GM21619 (cell line): Measurements from ENCODE around the gene TSSK2.

Experiments used
- ATAC-seq: cut with Tn5 transposase; IDR thresholded peaks from one replicate; pipeline ENCODE4 v1.9.1; 2021; ENCODE audit not compliant: unreplicated experiment

TSSK2 gene

DNA sequence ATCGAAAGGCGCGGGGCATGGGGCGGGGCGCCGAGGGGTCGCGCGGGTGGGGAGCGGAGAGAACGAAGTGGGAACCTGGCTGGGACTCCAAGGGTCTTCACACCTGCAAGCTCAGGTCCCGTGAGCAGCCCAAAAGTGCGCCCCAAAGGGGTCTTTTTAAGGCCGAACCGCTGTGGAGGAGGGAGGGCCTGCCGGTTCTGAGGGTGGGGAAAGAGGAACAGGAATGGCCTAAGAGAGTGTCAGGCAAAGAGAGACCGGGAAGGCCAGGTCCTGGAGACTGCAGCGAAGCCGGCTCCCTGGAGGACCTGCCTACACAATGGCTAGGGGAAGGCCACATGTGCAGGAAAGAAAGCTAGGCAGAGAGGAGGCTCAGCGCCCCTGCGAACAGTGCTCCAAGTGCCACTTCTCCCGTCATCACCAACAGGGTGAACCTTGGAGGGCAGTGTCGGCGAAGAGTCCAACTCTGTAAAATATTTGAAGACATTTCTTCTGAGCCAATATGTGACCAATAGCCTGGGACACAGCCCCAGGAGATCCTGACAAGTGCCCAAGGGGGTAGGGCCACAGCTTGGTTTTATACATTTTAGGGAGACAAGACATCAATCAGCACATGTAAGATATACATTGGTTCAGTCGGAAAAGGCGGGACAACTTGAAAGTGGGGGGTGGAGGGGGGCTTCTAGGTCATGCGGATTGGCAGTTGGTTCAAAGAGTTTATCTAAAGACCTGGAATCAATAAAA is 8.2 kb upstream of the TSSK2 start:
- ATAC-seq: no peak

DNA sequence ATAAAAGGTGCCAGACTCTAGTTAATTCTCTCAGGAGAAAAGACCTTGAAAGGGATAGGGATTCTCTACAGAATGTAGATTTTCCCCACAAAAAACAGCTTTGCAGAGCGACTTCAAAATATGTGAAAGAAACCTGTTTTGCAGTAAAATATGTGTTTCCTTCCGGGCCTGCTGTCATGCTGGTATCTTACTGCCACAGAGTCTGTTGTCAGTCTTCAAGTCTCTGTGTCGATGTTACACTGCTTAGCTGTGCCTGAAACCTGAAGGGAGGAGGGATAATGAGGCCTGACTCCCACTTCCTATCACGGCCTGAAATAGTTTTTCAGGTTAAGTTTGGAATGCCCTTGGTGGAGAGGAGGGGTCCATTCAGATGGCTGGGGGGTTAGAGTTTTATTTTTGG is 7.2 kb upstream of the TSSK2 start:
- no peak for ATAC-seq

DNA sequence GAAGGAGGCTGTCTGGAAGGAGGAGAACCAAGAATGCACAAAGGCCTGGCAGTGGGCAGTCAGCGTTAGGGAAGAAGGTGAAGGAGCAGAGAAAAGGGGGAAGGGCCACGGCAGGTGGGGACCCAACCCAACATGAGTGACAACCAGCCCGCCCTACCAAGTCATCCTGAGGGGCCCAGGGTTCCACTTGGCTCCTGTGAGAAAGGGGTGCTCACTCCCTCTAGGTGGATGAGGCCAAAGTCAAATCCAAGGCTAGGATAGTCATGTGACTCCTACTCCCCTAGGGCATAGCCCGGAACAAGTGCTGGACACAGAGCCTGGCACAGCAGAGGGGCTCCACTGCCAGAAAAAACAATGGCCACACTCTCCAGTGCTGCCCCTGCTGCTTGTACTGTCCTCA is 6.7 kb upstream of the TSSK2 start:
- no peak for ATAC-seq

DNA sequence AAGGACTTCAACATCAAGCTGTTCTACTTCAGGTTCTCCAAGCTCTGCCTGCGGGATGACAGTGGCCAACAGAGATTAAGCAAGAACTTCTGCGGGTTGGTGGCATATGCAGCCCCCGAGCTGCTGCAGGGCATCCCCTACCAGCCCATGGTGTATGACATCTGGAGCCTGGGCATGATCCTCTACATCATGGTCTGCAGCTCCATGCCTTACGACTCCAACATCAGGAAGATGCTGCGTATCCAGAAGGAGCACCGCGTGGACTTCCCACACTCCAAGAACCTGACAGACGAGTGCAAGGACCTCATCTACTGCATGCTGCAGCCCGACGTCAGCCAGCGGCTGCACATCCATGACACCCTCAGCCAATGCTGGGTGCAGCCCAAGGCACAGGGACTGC is 6.1 kb upstream of the TSSK2 start:
- no peak for ATAC-seq

DNA sequence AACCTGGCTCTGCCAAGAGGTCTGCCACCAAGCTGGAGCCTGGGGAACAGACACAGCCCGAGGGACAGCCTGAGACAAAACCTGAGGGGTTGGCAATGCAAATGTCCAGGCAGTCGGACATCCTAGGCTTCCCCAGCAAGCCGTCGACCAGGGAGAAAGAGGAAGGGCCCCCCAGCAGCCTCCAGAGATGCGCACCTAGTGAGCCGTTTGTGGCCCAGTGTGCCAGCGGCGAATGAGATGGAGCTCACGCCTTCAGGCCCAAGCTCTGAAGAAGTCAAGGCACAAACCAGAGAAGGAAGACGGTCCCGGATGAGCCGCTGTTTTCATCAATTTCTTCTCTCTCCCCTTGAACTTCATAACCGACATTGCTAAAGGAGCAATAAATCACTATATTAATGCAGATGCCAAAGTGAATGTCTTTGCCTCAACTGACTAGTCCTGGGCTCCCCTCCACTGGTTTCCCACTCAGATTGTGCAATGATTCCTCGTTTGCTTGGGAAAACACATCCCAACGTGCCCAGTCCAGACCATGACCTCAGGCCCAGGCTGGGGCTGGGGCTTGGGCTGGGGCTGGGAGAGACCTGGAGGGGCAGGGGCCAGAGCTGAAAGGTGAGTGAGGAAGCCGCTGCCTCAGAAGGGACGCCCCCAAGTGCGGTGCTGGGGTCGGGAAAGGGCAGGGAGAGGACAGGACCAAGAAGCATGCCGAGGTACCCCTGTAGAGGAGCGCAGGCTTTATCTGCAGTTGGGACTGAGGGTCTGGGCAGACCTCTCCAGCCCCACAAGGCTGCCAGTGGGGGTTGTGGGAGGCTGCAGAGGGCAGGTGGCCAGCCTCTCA is 5.4 kb upstream of the TSSK2 start:
- ATAC-seq: no peak

DNA sequence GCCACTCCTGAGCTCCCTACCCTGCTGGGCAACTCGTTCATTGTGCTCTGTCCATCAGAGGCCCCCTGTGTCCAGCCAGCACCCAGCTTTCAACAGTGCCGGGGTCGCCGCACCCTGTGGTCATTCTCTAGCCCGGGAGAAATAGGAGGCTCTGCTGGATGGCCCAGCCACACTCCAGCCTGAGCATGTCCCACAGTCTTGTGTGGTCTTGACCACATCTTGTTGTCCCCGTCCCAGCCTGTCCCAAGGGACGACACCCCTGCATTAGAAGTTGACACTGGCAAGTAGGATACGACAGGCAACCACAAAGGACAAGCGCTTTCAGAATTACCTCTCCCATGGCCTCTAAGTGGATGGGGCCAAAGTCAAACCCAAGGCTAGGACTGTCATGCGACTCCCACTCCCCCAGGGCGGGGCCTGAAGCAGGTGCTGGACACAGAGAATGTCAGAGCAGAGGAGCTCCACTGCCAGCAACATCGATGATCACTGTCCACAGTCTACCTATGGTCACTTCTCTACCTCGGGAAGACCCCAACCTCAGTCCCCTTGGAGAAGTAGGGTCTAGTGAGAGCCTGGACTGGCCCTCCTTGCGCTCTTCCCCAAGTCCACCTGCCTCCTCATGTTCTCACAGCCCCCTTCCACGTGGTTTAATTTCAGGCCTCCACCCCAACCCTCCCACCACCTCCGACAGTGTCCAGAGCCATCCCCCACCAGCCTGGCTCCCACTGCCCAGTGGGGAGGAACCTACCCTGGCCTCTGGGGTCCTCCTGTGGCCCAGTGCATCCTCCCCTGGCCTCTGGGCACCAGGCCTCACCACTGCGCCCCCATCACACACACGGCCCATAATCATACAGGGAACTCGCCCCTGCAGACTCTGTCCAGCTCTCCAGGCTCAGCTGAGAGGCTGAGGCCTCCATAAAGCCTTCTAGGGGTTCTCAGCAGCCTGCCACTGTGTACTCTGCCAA is 4.5 kb upstream of the TSSK2 start:
- ATAC-seq: no peak

DNA sequence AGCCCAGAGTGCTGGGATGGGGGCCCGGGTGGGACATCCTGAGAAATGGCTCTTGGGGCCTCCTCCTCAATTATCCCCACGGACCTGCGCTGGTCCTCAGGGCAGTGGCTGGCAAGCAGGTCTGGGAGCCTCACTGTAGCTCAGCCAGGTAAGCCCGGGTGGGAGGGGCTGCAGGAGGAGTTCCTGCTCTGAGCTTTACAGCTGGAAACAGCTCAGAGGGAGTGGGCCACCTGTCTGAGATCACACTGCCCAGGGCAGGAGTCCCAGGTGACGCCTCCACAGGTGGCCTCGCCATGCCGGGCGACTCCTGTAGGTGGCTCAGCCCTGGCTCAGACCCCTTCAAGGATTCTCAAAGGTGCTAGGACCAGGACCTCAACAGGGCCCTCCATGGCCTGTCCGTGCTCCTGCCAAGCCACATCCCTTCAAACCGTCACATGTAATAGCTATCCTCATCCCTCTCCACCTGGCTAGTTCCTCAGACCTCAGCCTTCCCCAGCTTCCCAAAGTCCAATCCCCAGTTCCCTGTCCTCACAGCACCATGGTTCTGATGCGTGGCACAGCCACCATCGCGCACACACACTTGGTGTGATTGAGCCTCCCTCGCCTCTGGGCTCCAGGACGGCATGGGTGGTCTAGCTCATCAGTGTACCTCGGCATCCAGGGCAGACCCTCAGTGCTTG is 3.6 kb upstream of the TSSK2 start:
- ATAC-seq: no peak

DNA sequence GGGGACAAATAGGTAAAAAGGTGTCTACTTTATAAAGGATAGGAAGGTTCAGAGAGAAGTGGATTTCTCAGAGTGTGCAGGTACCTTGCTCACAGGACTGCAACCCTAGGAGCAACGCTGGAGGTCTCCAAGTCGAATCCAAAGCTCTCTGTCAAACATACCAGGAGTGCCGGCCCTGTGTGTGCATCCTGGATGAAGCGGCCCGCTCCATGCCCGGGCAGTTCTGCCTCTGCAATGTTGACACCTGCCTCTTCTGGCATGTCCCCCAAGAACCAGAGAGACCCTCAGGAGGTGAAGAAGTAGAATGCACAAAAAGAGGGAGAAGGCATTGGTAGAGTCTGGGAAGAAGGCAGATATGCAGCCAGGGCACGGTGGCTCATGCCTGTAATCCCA is 3.1 kb upstream of the TSSK2 start:
- no peak for ATAC-seq

DNA sequence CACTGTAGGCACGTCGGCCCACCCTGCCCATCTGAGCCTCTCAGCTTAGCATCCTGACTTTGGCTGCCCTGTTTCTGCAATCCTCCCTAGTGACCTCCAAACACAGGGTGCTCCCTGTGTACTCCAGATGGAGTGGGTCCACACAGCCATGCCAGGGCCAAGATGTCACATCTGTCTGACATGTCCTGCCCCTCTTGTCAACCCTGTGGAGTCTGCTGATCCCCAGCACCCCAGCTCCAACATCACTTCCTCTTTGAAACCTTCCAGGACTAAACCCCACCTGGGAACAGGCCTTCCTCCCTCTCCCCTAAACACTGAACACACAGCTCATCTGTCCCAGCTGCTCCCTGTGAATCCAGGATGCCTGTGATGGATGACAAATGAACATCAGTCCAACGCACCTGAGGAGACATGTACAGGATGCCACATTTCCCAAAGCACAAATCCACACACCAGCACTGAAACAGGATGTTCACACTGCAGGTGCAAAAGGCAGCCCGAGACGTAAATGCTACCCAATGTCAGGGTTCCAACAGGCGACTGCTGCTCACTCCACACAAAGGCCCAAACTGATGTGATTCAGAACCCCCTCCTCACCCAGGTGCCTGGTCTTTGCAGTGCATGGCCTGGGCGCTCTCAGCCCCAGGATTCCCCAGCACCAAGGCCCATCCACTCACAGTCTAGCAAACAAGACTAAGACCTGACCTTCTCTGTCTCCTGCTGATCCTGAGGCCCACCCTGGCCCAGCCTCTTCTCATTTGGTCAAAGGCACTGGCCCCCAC is 2.0 kb upstream of the TSSK2 start:
- ATAC-seq: no peak

DNA sequence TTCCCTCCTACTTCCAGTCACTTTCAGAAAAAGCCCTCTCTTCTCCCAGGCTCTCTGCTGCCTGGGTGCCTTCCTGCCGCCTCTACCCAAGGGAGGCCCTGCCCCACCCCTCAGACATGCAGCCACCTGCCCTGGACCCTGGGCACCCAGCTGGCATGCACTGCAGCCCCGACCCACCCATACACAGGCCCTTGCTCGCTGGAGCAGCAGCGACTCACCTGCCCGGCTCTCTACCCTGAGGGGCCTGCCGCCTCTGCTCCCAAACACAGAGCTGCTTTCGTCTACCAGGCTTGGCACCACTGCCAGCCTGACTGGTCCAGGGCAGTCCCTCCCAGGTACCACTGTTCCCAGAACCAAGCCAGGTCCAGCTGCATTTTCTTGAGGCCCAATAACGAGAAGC is 1.2 kb upstream of the TSSK2 start:
- ATAC-seq: no peak

DNA sequence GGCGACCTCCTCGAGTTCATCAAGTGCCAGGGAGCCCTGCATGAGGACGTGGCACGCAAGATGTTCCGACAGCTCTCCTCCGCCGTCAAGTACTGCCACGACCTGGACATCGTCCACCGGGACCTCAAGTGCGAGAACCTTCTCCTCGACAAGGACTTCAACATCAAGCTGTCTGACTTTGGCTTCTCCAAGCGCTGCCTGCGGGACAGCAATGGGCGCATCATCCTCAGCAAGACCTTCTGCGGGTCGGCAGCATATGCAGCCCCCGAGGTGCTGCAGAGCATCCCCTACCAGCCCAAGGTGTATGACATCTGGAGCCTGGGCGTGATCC is 542 bp downstream of the TSSK2 start:
- no peak for ATAC-seq

DNA sequence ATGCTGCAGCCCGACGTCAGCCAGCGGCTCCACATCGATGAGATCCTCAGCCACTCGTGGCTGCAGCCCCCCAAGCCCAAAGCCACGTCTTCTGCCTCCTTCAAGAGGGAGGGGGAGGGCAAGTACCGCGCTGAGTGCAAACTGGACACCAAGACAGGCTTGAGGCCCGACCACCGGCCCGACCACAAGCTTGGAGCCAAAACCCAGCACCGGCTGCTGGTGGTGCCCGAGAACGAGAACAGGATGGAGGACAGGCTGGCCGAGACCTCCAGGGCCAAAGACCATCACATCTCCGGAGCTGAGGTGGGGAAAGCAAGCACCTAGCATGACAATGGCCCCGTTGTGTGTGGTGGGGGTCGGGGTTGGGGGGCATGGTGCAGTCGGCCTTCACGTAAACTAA is 1.0 kb downstream of the TSSK2 start:
- no peak for ATAC-seq

DNA sequence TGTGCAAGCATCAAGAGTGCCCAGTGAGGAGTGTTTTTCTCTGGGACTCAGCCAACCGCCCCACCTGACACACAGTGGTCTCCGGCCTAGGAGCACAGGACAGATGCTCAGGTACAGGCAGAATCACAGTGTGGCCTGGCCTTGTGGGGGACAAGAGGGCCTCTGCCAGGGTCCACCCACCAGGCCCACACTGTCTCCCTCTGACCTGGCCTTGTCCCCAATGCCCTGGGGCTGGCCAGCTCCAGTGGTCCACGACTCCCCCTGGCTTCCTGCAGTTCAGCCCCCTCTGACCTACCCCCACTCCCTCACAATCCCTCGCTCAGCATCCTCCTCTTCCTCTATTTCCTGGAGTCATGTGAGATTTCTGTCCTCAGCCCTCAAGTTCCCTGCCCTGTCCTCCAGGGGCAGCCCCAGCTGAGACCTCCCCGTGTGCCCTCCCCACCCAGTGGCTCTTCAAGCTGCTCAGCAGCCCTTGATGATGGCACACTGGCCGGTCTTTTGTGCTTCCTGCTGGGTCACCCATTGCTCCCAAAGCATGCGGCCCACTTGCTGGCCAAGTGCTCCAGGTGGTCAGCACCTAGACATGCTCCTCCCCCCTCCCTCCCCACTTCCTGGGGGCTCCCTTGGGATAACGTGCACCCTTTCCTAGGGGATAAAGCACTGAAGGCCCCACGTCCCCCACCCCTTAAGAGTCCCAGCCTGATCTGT is 1.7 kb downstream of the TSSK2 start:
- no peak for ATAC-seq

DNA sequence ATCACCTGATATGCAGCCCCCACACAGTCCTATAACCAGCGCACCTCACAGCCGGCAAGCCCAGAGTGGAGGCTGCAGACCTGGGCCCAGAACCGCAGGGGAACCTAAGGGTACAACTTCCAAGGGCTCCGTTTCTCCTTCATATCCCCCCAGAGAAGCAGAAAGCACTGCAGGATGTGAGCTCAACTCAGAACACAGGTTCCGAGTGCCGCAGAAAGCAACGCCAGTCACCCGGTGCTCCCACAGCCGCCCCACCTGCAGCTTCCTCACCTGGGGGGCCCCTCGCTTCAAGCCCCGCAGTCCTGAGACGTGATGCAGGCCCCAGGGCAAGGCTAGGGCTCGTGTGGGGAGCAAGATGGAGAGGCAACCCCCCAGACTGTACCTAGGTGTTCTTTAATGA is 2.5 kb downstream of the TSSK2 start:
- no peak for ATAC-seq

DNA sequence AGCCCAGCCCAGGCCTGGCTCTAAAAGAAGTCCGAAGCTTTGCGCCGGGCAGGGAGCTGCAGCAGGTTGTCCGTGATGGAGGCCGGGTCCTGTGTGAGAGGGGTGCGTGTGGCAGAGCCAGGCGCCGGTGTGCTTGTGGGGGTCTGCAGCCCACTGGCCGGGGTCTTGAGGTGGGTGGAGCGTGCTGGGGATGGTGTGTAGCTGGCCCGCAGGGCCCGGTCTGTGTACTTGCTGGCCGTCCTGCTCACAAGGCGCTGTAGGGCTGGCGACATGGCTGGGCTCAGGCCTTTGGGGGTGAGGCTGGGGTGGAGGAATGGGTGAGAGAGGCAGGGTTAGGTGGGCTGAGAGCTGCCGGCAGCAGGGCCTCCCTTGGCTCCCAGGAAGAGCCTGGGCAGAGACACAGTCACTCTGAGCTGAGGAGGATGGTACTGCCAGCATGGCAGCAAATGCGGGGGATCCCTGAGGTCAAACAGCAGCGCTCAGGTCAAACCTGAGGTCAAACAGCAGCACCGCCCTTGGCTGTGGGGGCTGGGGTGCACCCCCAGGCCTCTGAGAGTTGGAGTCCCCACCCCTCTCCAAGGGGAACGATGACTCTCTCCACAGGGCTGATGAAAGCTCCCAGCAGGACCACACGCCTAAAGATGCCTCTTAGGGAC is 3.2 kb downstream of the TSSK2 start:
- ATAC-seq: no peak

DNA sequence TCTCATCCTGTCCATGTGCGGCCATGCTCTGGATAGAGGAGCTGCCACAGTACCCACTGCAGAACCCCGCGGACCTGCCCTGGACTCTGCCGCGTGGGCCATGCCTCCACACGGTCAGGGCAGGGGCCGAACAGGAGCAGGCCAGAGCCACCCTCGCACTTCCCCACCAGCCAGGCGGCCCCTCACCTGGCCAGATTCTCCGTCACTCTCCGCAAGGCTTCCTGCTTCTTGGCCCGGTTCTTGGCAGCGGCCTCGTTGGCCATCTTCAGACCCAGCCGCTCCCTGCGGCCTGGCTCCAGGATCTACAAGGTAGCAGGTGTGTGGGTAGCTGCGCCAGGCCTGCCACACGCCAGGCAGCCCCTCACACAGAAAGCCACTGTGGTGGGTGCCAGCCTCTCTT is 3.8 kb downstream of the TSSK2 start:
- no peak for ATAC-seq

DNA sequence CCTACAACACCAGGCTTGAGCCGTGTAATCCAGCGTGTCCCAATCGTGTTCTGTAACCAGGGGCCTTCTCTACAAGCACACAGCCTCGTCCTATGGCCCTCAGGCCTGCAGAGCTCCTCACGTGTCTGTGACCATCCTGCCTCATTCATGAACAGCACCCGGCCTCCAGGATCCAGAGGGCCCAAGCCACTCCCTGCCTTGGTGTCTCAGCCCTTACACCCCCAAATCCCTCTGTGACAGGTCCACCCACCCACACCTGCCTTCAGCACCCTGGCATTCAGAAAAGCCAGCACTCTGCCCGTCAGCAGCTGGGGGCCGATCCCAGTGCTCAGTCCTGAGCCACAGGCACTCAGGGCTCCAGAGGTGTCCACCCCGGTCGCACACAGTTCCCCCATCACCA is 5.8 kb downstream of the TSSK2 start:
- ATAC-seq: no peak

DNA sequence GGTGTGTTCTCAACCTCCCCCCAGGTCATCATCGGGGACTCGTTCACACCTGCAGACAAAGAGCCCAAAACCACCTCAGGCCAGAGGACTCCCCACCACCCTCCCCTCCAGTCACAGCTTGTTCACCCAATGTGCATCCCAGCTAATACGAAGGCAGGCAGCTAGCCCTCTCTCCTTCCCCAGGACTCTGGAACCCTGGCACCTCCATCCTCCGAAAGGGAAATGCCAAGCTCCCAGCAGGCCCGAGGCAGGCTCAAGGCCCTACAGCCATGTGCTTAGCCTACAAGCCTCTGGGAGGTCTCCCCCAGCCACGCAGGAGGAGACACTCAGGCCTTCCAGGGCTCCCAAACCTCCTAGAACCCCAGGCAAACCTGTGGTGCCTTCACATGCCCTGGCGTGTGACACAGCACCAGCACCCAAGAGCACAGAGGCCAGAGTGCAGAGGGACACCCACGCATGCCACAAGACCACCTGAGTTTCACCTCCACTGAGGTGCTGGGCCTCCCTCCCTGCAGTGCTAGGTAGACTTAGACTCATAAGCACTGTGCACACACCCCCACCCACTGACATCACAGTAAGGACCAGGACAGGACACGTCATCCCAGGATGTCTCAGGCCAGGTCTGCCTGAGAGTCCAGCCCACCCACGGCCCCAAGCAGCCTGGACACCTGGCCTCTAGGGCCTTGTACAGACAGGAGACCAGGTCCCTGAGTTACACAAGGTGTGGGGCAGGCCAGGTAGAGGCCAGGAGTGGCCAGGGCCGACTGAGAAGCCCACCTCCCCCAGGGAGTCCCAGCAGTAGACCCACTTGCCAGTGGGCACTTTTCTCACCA is 6.5 kb downstream of the TSSK2 start:
- no peak for ATAC-seq
